Tibial artery (tissue), 4 donors: Measurements from ENCODE around the gene REXO5.

Source experiments
- DNase-seq, 2 donors: peaks; one replicate each; pipeline ENCODE4 v3.0.0-alpha.2; 2019
- H3K27ac ChIP-seq, 2 donors: fragments of 200-600 bp; sonication (generic) in 1 of 2; 1 replicate in 1 of 2; 2 replicates in 1 of 2; pipeline ENCODE4 v1.5.1; 2018 to 2019; ENCODE audit warnings: mild to moderate bottlenecking in 1 of 2
- H3K27me3 ChIP-seq, 2 donors: fragments of 200-600 bp; sonication (generic) in 1 of 2; one replicate each; pipeline versions ENCODE4 v1.5.1 to v1.6.0; 2016 to 2019
- H3K36me3 ChIP-seq, 3 donors: fragments of 200-600 bp; sonication (generic) in 2 of 3; one replicate each; pipeline ENCODE4 v1.5.1; 2016 to 2019; ENCODE audit warnings: mild to moderate bottlenecking in 2 of 3
- H3K4me1 ChIP-seq, 4 donors: fragments of 200-600 bp; sonication (generic) in 2 of 4; 1 replicate in 3 of 4; 2 replicates in 1 of 4; pipeline ENCODE4 v1.5.1; 2016 to 2019
- H3K4me3 ChIP-seq, 2 donors: fragments of 200-600 bp; sonication (generic) in 1 of 2; 1 replicate in 1 of 2; 2 replicates in 1 of 2; pipeline ENCODE4 v1.5.1; 2018 to 2019; ENCODE audit warnings: mild to moderate bottlenecking in 2 of 2
- H3K9me3 ChIP-seq, 3 donors: fragments of 200-600 bp; sonication (generic) in 1 of 3; one replicate each; pipeline ENCODE4 v1.5.1; 2016 to 2019
- CTCF ChIP-seq, 2 experiments: fragments of 200-600 bp in 1 of 2; fragments of 450-650 bp in 1 of 2; IDR thresholded peaks; one replicate each; pipeline ENCODE4 v1.5.1; 2017 to 2019; ENCODE audit warnings: antibody characterized with exemption in 2 of 2, mild to moderate bottlenecking in 1 of 2, moderate library complexity in 1 of 2
- intact Hi-C: fragments of 100-400 bp; cut with DNase I; formaldehyde crosslinking; loops from one replicate; pipeline ENCODE4 v1.15.0; 2023; ENCODE audit warnings: low total_unique reads

Gene REXO5

GRCh38 chr16:20875355-20875650 lies 69.0 kb downstream of the REXO5 start:
- no peak for TF ChIP-seq CTCF (IDR thresholded peaks at IDR 0.05)
- H3K27me3 ChIP-seq: no peaks in the 10 kb centered on the region
- H3K4me1 ChIP-seq: peaks cover 0 to 87% (median 73%) of the 10 kb centered on the region in 4 donors
- no peak for DNase-seq
- H3K9me3 ChIP-seq: no peaks in the 10 kb centered on the region
- H3K36me3 ChIP-seq: no peaks in the 10 kb centered on the region
- intact Hi-C loops: no loop called here
- peak overlapping the region in 1 of 2 donors; percentile 81 for H3K27ac ChIP-seq
- H3K4me3 ChIP-seq: no peak overlapping the region

GRCh38 chr16:20878682-20879147 lies 72.4 kb downstream of the REXO5 start:
- DNase-seq: no peak
- Histone ChIP-seq H3K9me3 (no peaks in the 10 kb centered on the region), H3K27ac (peak overlapping the region; percentile 76 to 81), H3K27me3 (no peaks in the 10 kb centered on the region), H3K36me3 (no peaks in the 10 kb centered on the region), H3K4me3 (peak overlapping the region in 1 of 2 donors; percentile 25), H3K4me1 (peaks cover 0 to 87% (median 63%) of the 10 kb centered on the region in 4 donors)
- intact Hi-C loops: no loop called here
- no peak for TF ChIP-seq CTCF (IDR thresholded peaks at IDR 0.05)

GRCh38 chr16:20879175-20880040 lies 73.1 kb downstream of the REXO5 start:
- Histone ChIP-seq H3K27me3 (no peaks in the 10 kb centered on the region), H3K27ac (peak overlapping the region; percentile 76 to 81), H3K4me1 (peaks cover 0 to 87% (median 63%) of the 10 kb centered on the region in 4 donors), H3K9me3 (no peaks in the 10 kb centered on the region), H3K36me3 (no peaks in the 10 kb centered on the region), H3K4me3 (peak overlapping the region in 1 of 2 donors; percentile 25)
- intact Hi-C loops: loop anchor here (2.0 kb wide), 1 partner anchor 15 kb away; no protein-coding TSS in a partner anchor
- peak in 1 of 2 experiments; percentile 3 for TF ChIP-seq CTCF (IDR thresholded peaks at IDR 0.05)
- DNase-seq: no peak

GRCh38 chr16:20880867-20881502 lies 74.7 kb downstream of the REXO5 start:
- intact Hi-C loops: loop anchor here (2.0 kb wide), 1 partner anchor 16 kb away; no protein-coding TSS in a partner anchor
- Histone ChIP-seq H3K4me1 (peaks cover 0 to 87% (median 55%) of the 10 kb centered on the region in 4 donors), H3K27ac (peak overlapping the region; percentile 76 to 81), H3K27me3 (no peaks in the 10 kb centered on the region), H3K4me3 (no peak overlapping the region), H3K36me3 (no peaks in the 10 kb centered on the region), H3K9me3 (no peaks in the 10 kb centered on the region)
- no peak for DNase-seq
- no peak for TF ChIP-seq CTCF (IDR thresholded peaks at IDR 0.05)

- no peak for TF ChIP-seq CTCF (IDR thresholded peaks at IDR 0.05)
- Histone ChIP-seq H3K4me3 (no peak overlapping the region), H3K36me3 (no peaks in the 10 kb centered on the region), H3K9me3 (no peaks in the 10 kb centered on the region), H3K27me3 (no peaks in the 10 kb centered on the region), H3K4me1 (peaks cover 0 to 91% (median 54%) of the 10 kb centered on the region in 4 donors), H3K27ac (peak overlapping the region; percentile 76 to 81)
- no peak for DNase-seq
- intact Hi-C loops: loop anchor here (2.0 kb wide), 1 partner anchor 17 kb away; no protein-coding TSS in a partner anchor
Measured at GRCh38 chr16:20881503-20881878, 75.2 kb downstream of the REXO5 start.
